Measurements from ENCODE around the gene EPN2.

EPN2 gene

GRCh38 chr17:19384723-19385391 is 147.7 kb downstream of the EPN2 start:
- DNase-seq: no peak

- no peak for DNase-seq
Observed at GRCh38 chr17:19385521-19385983, 148.4 kb downstream of the EPN2 start.
